Left lung (tissue), 10 donors: ENCODE results near the gene TICRR. TPM values are rescaled to one million over a fixed set of nuclear protein-coding genes. Genes with fewer than 3 reads are reported as not detected.

ENCODE experiments used
- ATAC-seq: fragments of 200-7000 bp; cut with Tn5 transposase; one replicate; pipeline ENCODE4 v1.9.1; 2020; ENCODE audit warnings: moderate library complexity
- DNase-seq, 4 donors: peaks; one replicate each; pipeline ENCODE4 v3.0.0-alpha.2; 2013 to 2020
- H3K27ac ChIP-seq, 2 donors: fragments of 200-600 bp; sonication (generic) in 1 of 2; one replicate each; pipeline versions ENCODE4 v1.5.0 to v1.8.0; 2020 to 2021
- H3K27me3 ChIP-seq, 2 donors: fragments of 200-600 bp; sonication (generic) in 1 of 2; one replicate each; pipeline versions ENCODE4 v1.5.0 to v1.8.0; 2020 to 2021
- H3K36me3 ChIP-seq, 2 donors: fragments of 200-600 bp; sonication (generic) in 1 of 2; one replicate each; pipeline versions ENCODE4 v1.5.0 to v1.8.0; 2020 to 2021
- H3K4me1 ChIP-seq, 2 donors: fragments of 200-600 bp; one replicate each; pipeline ENCODE4 v1.8.0; 2021
- H3K4me3 ChIP-seq, 2 donors: fragments of 200-600 bp; sonication (generic) in 1 of 2; one replicate each; pipeline versions ENCODE4 v1.5.0 to v1.8.0; 2020 to 2021; ENCODE audit warnings: mild to moderate bottlenecking in 1 of 2
- H3K9me3 ChIP-seq, 2 donors: fragments of 200-600 bp; sonication (generic) in 1 of 2; one replicate each; pipeline versions ENCODE4 v1.5.0 to v1.8.0; 2020 to 2021
- CTCF ChIP-seq, 2 donors: fragments of 200-600 bp; sonication (generic) in 1 of 2; IDR thresholded peaks; one replicate each; pipeline versions ENCODE4 v1.5.0 to v1.8.0; 2021; ENCODE audit warnings: antibody characterized with exemption in 2 of 2
- intact Hi-C, 2 donors: fragments of 100-400 bp; cut with DNase I; formaldehyde crosslinking; loops; one replicate each; pipeline versions ENCODE4 v1.11.2 to v1.14.2; 2022
- polyA plus RNA-seq, 6 donors: library from polyadenylated mRNA; unstranded; fragments of 120-200 nt; gene quantifications; one replicate each; pipeline ENCODE4 v1.2.1, GENCODE V29; 2013; ENCODE audit not compliant: insufficient read length in 6 of 6
- total RNA-seq, 2 donors: library from RNA; stranded (reverse); fragmentation: NEBNext Ultra II Directional; extraction: Animal tissue kit (Norgen Biotek cat#: 25700); gene quantifications; one replicate each; pipeline ENCODE4 v1.2.1, GENCODE V29; 2021
- donor health status: DM: no; HTN: yes; CAD: no.
- donor health status: DM: no; HTN: no; CAD: no.

The TICRR gene
- total and polyA plus RNA-seq, 8 donors: 1.7 to 17.7 (median 10.2) TPM

- intact Hi-C loops: no loop called here
- H3K27me3 ChIP-seq: no peaks in the 10 kb centered on the region
Observed at GRCh38 chr15:89628301-89628700, 53.0 kb downstream of the TICRR start.

GRCh38 chr15:89628806-89629715 lies 53.8 kb downstream of the TICRR start:
- Histone ChIP-seq H3K36me3 (peaks cover 0 to 77% of the 10 kb centered on the region in 2 donors), H3K4me1 (no peaks in the 10 kb centered on the region), H3K27ac (no peak overlapping the region), H3K4me3 (no peak overlapping the region), H3K27me3 (no peaks in the 10 kb centered on the region), H3K9me3 (peaks cover 0 to 5% of the 10 kb centered on the region in 2 donors)
- no peak for TF ChIP-seq CTCF (IDR thresholded peaks at IDR 0.05)
- intact Hi-C loops: no loop called here
- ATAC-seq: no peak
- DNase-seq: no peak

More at GRCh38 chr15:89628301-89628700, 53.0 kb downstream of the TICRR start:
- Histone ChIP-seq H3K4me3 (no peak overlapping the region), H3K9me3 (peaks cover 0 to 2% of the 10 kb centered on the region in 2 donors), H3K27ac (no peak overlapping the region), H3K4me1 (no peaks in the 10 kb centered on the region), H3K36me3 (peaks cover 0 to 85% of the 10 kb centered on the region in 2 donors)
- ATAC-seq (no peak), DNase-seq (no peak)
- TF ChIP-seq CTCF (IDR thresholded peaks at IDR 0.05): no peak

GRCh38 chr15:89629829-89630228 lies 54.6 kb downstream of the TICRR start:
- Histone ChIP-seq H3K36me3 (peaks cover 0 to 70% of the 10 kb centered on the region in 2 donors), H3K27me3 (no peaks in the 10 kb centered on the region), H3K9me3 (peaks cover 0 to 5% of the 10 kb centered on the region in 2 donors), H3K4me1 (no peaks in the 10 kb centered on the region), H3K4me3 (no peak overlapping the region), H3K27ac (no peak overlapping the region)
- intact Hi-C loops: no loop called here
- no peak for DNase-seq
- no peak for TF ChIP-seq CTCF (IDR thresholded peaks at IDR 0.05)
- ATAC-seq: no peak

GRCh38 chr15:89630260-89630659 lies 55.0 kb downstream of the TICRR start:
- TF ChIP-seq CTCF (IDR thresholded peaks at IDR 0.05): no peak
- H3K4me1 ChIP-seq: no peaks in the 10 kb centered on the region
- no peak for DNase-seq
- no peak overlapping the region for H3K4me3 ChIP-seq
- peaks cover 0 to 5% of the 10 kb centered on the region in 2 donors for H3K9me3 ChIP-seq
- intact Hi-C loops: no loop called here
- ATAC-seq: no peak
- H3K27me3 ChIP-seq: no peaks in the 10 kb centered on the region
- no peak overlapping the region for H3K27ac ChIP-seq
- H3K36me3 ChIP-seq: peaks cover 0 to 65% of the 10 kb centered on the region in 2 donors
